HCT116 (cell line): ENCODE results near the gene FNDC3B. TPM values are rescaled to one million over a fixed set of nuclear protein-coding genes. Genes with fewer than 3 reads are reported as not detected.

Experiments used
- ATAC-seq: fragments of 200-7000 bp; cut with Tn5 transposase; 2 replicates; pipeline ENCODE4 v1.9.1; 2020; ENCODE audit warnings: mild to moderate bottlenecking, moderate library complexity
- BruUV-seq: library from RNA; stranded (reverse); fragments of 400-500 nt; replicated peaks from 2 replicates; lab custom pipeline; 2021; lab: Mats Ljungman, UMichigan
- CTCF ChIA-PET: fragments of 300-600 bp; sonication (Branson Sonifier 250); formaldehyde crosslinking; loops from one replicate; lab custom pipeline; 2021; ENCODE audit warnings: antibody characterized with exemption; lab: Charles Lee
- POLR2A ChIA-PET: fragments of 300-600, 350-600 bp; sonication (Branson Sonifier 250); formaldehyde crosslinking; loops from one replicate; lab custom pipeline; 2021; ENCODE audit warnings: antibody characterized with exemption; lab: Charles Lee
- RAD21 ChIA-PET, 2 experiments: fragments of 300-600 bp; sonication (Branson Sonifier 250); formaldehyde crosslinking; loops; one replicate each; lab custom pipeline; 2023; ENCODE audit warnings: low total read pairs in 2 of 2; ENCODE audit not compliant: uncharacterized antibody in 2 of 2, unreplicated experiment in 2 of 2, low non-redundant PET in 1 of 2; lab: Charles Lee
- DNase-seq: peaks from one replicate; pipeline ENCODE4 v3.0.0-alpha.2; 2010; ENCODE audit warnings: low read depth, low spot score
- H2AFZ ChIP-seq: fragments of 200-600 bp; shearing (Covaris generic), sonication (generic); 2 replicates; pipeline ENCODE4 v1.6.1; 2017; ENCODE audit warnings: low read depth, mixed run types, mixed read lengths, antibody characterized with exemption, low read length; ENCODE audit not compliant: poor library complexity, severe bottlenecking
- H3K27ac ChIP-seq: 2 replicates; pipeline ENCODE4 v1.5.1; 2012; ENCODE audit warnings: low read depth, low read length
- H3K27me3 ChIP-seq: fragments of 200-600 bp; sonication (generic); 2 replicates; pipeline ENCODE4 v1.6.1; 2016; ENCODE audit warnings: mixed run types, low read length, mixed read lengths; ENCODE audit not compliant: insufficient read depth
- H3K36me3 ChIP-seq, 2 experiments: fragments of 200-500 bp in 1 of 2; fragments of 200-600 bp in 1 of 2; sonication (Bioruptor generic) in 1 of 2; sonication (generic) in 1 of 2; 2 replicates each; pipeline versions ENCODE4 v1.5.1 to v1.6.1; 2014 to 2016; ENCODE audit warnings: low read length in 2 of 2, inconsistent platforms in 1 of 2, mixed read lengths in 1 of 2, mixed run types in 1 of 2; ENCODE audit not compliant: insufficient read depth in 2 of 2, control insufficient read depth in 1 of 2
- H3K4me1 ChIP-seq, 2 experiments: fragments of 200-600 bp in 1 of 2; sonication (generic) in 1 of 2; 2 replicates each; pipeline versions ENCODE4 v1.5.1 to v1.6.1; 2012 to 2017; ENCODE audit warnings: low read length in 2 of 2, inconsistent platforms in 1 of 2, mild to moderate bottlenecking in 1 of 2, mixed read lengths in 1 of 2, mixed run types in 1 of 2, moderate library complexity in 1 of 2; ENCODE audit not compliant: insufficient read depth in 2 of 2, control insufficient read depth in 1 of 2
- H3K4me2 ChIP-seq: fragments of 200-600 bp; sonication (generic); 2 replicates; pipeline ENCODE4 v1.6.1; 2017; ENCODE audit warnings: mixed run types, low read length, mixed read lengths
- H3K4me3 ChIP-seq, 2 experiments: fragments of 200-600 bp in 1 of 2; sonication (generic) in 1 of 2; replicated peaks in 1 of 2; 2 replicates each; pipeline ENCODE4 v1.5.1; 2011 to 2016; ENCODE audit warnings: low read length in 2 of 2, control low read depth in 1 of 2, low read depth in 1 of 2, mild to moderate bottlenecking in 1 of 2, mixed read lengths in 1 of 2, mixed run types in 1 of 2
- H3K79me2 ChIP-seq: fragments of 200-600 bp; sonication (generic); 2 replicates; pipeline ENCODE4 v1.6.1; 2017; ENCODE audit warnings: mild to moderate bottlenecking, mixed run types, low read length, moderate library complexity, mixed read lengths; ENCODE audit not compliant: insufficient read depth
- H3K9ac ChIP-seq: fragments of 200-600 bp; sonication (generic); 2 replicates; pipeline ENCODE4 v1.6.1; 2016; ENCODE audit warnings: low read length, mixed read lengths
- H3K9me2 ChIP-seq: fragments of 200-600 bp; sonication (generic), shearing (Covaris generic); 2 replicates; pipeline ENCODE4 v1.6.1; 2017; ENCODE audit warnings: mixed run types, mild to moderate bottlenecking, moderate library complexity; ENCODE audit not compliant: insufficient read depth
- H3K9me3 ChIP-seq, 2 experiments: fragments of 200-500 bp in 1 of 2; fragments of 200-600 bp in 1 of 2; sonication (Bioruptor generic) in 1 of 2; sonication (generic) in 1 of 2; 2 replicates each; pipeline ENCODE4 v1.6.1; 2014 to 2017; ENCODE audit warnings: low read length in 2 of 2, mixed read lengths in 2 of 2, inconsistent platforms in 1 of 2, low read depth in 1 of 2, mild to moderate bottlenecking in 1 of 2, mixed run types in 1 of 2, moderate library complexity in 1 of 2; ENCODE audit not compliant: control insufficient read depth in 1 of 2, insufficient read depth in 1 of 2
- H4K20me1 ChIP-seq: fragments of 200-600 bp; sonication (generic), shearing (Covaris generic); 2 replicates; pipeline ENCODE4 v1.6.1; 2017; ENCODE audit warnings: mixed run types, mild to moderate bottlenecking, moderate library complexity; ENCODE audit not compliant: insufficient read depth
- CBX3 ChIP-seq: IDR thresholded peaks from 2 replicates; pipeline ENCODE4 v1.6.1; 2012; ENCODE audit warnings: low read depth
- CTCF ChIP-seq, 3 experiments: fragments of 200-600 bp in 1 of 3; sonication (generic) in 1 of 3; IDR thresholded peaks in 2 of 3; conservative IDR thresholded peaks in 1 of 3; 2 replicates each; pipeline ENCODE4 v1.5.1; 2012 to 2017; ENCODE audit warnings: low read depth in 2 of 3, low read length in 2 of 3, antibody characterized with exemption in 1 of 3, borderline replicate concordance in 1 of 3, control low read depth in 1 of 3, mild to moderate bottlenecking in 1 of 3, mixed read lengths in 1 of 3, mixed run types in 1 of 3, moderate library complexity in 1 of 3; ENCODE audit not compliant: insufficient read depth in 1 of 3
- RAD21 ChIP-seq: IDR thresholded peaks from 2 replicates; pipeline ENCODE4 v1.6.1; 2012; ENCODE audit warnings: low read depth, mild to moderate bottlenecking
- SRF ChIP-seq: IDR thresholded peaks from 2 replicates; pipeline ENCODE4 v1.6.1; 2012; ENCODE audit warnings: low read depth
- intact Hi-C: fragments of 100-400 bp; cut with micrococcal nuclease; formaldehyde crosslinking; loops from 2 replicates; pipeline ENCODE4 v1.10.0; 2022
- total RNA-seq: library from RNA; stranded (reverse); gene quantifications from one replicate; pipeline ENCODE4 v1.2.1, GENCODE V29; 2021; ENCODE audit not compliant: unreplicated experiment
- TF ChIP-seq, protein P1 (sequence below): IDR thresholded peaks from 2 replicates; pipeline ENCODE4 v1.6.1; 2012; ENCODE audit warnings: low read depth

FNDC3B gene
- total RNA-seq, 1 experiment from 2014 or later = 45.7 TPM

- Histone ChIP-seq H3K9me3 (no peaks in the 10 kb centered on the region), H3K79me2 (peaks cover 15% of the 10 kb centered on the region; the same call in 1 of the 2 replicates), H3K4me2 (peak overlapping the region; percentile 60; the same call in 1 of the 2 replicates), H3K27me3 (no peaks in the 10 kb centered on the region), H3K9me2 (no peaks in the 10 kb centered on the region), H3K4me1 (peaks cover 74 to 77% of the 10 kb centered on the region in 2 experiments), H3K36me3 (no peaks in the 10 kb centered on the region), H3K27ac (no peak overlapping the region), H3K4me3 (no peak overlapping the region), H4K20me1 (no peaks in the 10 kb centered on the region), H2AFZ (no peak overlapping the region), H3K9ac (no peak overlapping the region)
- TF ChIP-seq RAD21 (no peak), SRF (no peak), CTCF (IDR thresholded peaks at IDR 0.05 in 2 of 3, conservative IDR thresholded peaks at IDR 0.05 in 1 of 3; ENCODE audit: borderline replicate concordance in 1 of 3, insufficient read depth in 1 of 3, low read depth in 2 of 3, low read length in 2 of 3) (no peak), CBX3 (no peak)
- TF ChIP-seq, protein P1, sequence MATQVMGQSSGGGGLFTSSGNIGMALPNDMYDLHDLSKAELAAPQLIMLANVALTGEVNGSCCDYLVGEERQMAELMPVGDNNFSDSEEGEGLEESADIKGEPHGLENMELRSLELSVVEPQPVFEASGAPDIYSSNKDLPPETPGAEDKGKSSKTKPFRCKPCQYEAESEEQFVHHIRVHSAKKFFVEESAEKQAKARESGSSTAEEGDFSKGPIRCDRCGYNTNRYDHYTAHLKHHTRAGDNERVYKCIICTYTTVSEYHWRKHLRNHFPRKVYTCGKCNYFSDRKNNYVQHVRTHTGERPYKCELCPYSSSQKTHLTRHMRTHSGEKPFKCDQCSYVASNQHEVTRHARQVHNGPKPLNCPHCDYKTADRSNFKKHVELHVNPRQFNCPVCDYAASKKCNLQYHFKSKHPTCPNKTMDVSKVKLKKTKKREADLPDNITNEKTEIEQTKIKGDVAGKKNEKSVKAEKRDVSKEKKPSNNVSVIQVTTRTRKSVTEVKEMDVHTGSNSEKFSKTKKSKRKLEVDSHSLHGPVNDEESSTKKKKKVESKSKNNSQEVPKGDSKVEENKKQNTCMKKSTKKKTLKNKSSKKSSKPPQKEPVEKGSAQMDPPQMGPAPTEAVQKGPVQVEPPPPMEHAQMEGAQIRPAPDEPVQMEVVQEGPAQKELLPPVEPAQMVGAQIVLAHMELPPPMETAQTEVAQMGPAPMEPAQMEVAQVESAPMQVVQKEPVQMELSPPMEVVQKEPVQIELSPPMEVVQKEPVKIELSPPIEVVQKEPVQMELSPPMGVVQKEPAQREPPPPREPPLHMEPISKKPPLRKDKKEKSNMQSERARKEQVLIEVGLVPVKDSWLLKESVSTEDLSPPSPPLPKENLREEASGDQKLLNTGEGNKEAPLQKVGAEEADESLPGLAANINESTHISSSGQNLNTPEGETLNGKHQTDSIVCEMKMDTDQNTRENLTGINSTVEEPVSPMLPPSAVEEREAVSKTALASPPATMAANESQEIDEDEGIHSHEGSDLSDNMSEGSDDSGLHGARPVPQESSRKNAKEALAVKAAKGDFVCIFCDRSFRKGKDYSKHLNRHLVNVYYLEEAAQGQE = no peak
- RAD21 ChIA-PET = no interaction called here
- DNase-seq (no peak), ATAC-seq (no peak)
- CTCF ChIA-PET = no interaction called here
- BruUV-seq = no TSS peak
- POLR2A ChIA-PET = interaction anchor here (1.1 to 2.1 kb wide), 3 partner anchors 9 to 10 kb away, joined by 3 to 5 read pairs (median 4); no protein-coding TSS in a partner anchor
- intact Hi-C loops = no loop called here
Measured at GRCh38 chr3:172139528-172140276, 100.3 kb downstream of the FNDC3B start.
